AG04449 (cell line): ENCODE data around the gene SASH1.

Source experiments
- CTCF ChIA-PET: fragments of 350-600 bp; formaldehyde crosslinking; extraction: SDS; loops from one replicate; lab custom pipeline; 2021; ENCODE audit warnings: antibody characterized with exemption; lab: Yijun Ruan, JAX
- POLR2A ChIA-PET: fragments of 400-600, 350-600 bp; formaldehyde crosslinking; extraction: SDS; loops from one replicate; lab custom pipeline; 2020; ENCODE audit warnings: antibody characterized with exemption, inconsistent platforms; lab: Yijun Ruan, JAX
- DNase-seq: peaks from one replicate; pipeline ENCODE4 v3.0.0-alpha.2; 2010; ENCODE audit warnings: low read depth, low spot score
- H3K4me3 ChIP-seq: 2 replicates; pipeline ENCODE4 v1.5.1; 2011; ENCODE audit warnings: low read depth, mild to moderate bottlenecking, control low read depth, low read length
- TF ChIP-seq, protein P1 (sequence below): IDR thresholded peaks from one replicate; pipeline ENCODE4 v1.5.1; 2011; ENCODE audit warnings: mild to moderate bottlenecking, moderate library complexity, low read length, control low read depth, inconsistent platforms; ENCODE audit not compliant: insufficient read depth; ENCODE audit errors: missing control alignments

Gene SASH1

GRCh38 chr6:148559848-148560433 is 217.3 kb downstream of the SASH1 start:
- CTCF ChIA-PET = interaction anchor here (0.6 to 10.6 kb wide), 55 partner anchors 10 to 957 kb away, joined by 3 to 105 read pairs (median 4); no protein-coding TSS in a partner anchor
- POLR2A ChIA-PET = no interaction called here
- TF ChIP-seq, protein P1, sequence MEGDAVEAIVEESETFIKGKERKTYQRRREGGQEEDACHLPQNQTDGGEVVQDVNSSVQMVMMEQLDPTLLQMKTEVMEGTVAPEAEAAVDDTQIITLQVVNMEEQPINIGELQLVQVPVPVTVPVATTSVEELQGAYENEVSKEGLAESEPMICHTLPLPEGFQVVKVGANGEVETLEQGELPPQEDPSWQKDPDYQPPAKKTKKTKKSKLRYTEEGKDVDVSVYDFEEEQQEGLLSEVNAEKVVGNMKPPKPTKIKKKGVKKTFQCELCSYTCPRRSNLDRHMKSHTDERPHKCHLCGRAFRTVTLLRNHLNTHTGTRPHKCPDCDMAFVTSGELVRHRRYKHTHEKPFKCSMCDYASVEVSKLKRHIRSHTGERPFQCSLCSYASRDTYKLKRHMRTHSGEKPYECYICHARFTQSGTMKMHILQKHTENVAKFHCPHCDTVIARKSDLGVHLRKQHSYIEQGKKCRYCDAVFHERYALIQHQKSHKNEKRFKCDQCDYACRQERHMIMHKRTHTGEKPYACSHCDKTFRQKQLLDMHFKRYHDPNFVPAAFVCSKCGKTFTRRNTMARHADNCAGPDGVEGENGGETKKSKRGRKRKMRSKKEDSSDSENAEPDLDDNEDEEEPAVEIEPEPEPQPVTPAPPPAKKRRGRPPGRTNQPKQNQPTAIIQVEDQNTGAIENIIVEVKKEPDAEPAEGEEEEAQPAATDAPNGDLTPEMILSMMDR = peak; percentile 98
- H3K4me3 ChIP-seq = peak overlapping the region; percentile 59
- DNase-seq = no peak

- ChIA-PET POLR2A (no interaction called here), CTCF (interaction anchor here (2.5 to 10.6 kb wide), 5 partner anchors 12 to 466 kb away, joined by 18 to 105 read pairs (median 34); no protein-coding TSS in a partner anchor)
- TF ChIP-seq, protein P1 = no peak
- DNase-seq = no peak
- no peak overlapping the region for H3K4me3 ChIP-seq
These were observed 219.0 kb downstream of the SASH1 start for GRCh38 chr6:148561629-148562028.

- ChIA-PET POLR2A (no interaction called here), CTCF (interaction anchor here (1.8 to 10.6 kb wide), 4 partner anchors 13 to 465 kb away, joined by 5 to 105 read pairs (median 30); no protein-coding TSS in a partner anchor)
- no peak overlapping the region for H3K4me3 ChIP-seq
- TF ChIP-seq, protein P1 = no peak
- no peak for DNase-seq
These were observed 220.4 kb downstream of the SASH1 start for GRCh38 chr6:148563066-148563465.

DNA sequence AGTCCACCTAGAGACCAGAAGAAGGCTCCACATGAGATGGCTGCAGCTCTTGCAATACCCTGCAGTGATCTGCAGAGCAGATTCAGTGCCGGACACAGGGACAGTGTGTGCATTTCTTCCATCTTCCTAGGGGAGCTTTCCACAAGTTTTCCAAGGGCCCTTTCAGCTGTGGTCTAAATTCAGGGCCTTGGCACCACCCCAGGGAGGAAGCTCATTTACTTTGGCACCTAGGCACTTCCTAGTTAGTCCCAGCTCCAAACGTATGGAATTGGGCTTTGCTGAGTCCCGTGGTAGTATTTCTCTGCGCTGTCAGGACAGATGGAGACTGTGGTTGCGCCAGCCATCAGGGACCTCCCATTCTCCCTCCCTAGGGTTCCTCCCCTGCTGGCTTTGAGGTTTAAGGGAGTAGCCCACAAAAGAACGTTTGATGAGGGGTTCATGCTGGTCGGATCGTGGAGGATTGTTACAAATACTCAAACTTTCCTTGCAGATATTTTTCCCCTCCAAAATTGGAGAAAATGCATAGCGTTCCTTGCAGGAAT is 221.9 kb downstream of the SASH1 start:
- H3K4me3 ChIP-seq = no peak overlapping the region
- CTCF ChIA-PET = interaction anchor here (0.6 to 10.6 kb wide), 7 partner anchors 13 to 464 kb away, joined by 3 to 105 read pairs (median 5); no protein-coding TSS in a partner anchor
- DNase-seq = no peak
- POLR2A ChIA-PET = no interaction called here
- TF ChIP-seq, protein P1 = no peak

GRCh38 chr6:148565321-148565926 is 222.8 kb downstream of the SASH1 start:
- H3K4me3 ChIP-seq = no peak overlapping the region
- DNase-seq = no peak
- CTCF ChIA-PET = interaction anchor here (1.1 to 10.6 kb wide), 5 partner anchors 12 to 463 kb away, joined by 3 to 105 read pairs (median 5); no protein-coding TSS in a partner anchor

More at GRCh38 chr6:148565321-148565926, 222.8 kb downstream of the SASH1 start:
- TF ChIP-seq, protein P1 = no peak
- POLR2A ChIA-PET = no interaction called here
